ENCODE data around the gene KIF16B.

GRCh38 chr20:16548068-16548672, 25.1 kb downstream of the KIF16B start:
- TF ChIP-seq, protein P1, sequence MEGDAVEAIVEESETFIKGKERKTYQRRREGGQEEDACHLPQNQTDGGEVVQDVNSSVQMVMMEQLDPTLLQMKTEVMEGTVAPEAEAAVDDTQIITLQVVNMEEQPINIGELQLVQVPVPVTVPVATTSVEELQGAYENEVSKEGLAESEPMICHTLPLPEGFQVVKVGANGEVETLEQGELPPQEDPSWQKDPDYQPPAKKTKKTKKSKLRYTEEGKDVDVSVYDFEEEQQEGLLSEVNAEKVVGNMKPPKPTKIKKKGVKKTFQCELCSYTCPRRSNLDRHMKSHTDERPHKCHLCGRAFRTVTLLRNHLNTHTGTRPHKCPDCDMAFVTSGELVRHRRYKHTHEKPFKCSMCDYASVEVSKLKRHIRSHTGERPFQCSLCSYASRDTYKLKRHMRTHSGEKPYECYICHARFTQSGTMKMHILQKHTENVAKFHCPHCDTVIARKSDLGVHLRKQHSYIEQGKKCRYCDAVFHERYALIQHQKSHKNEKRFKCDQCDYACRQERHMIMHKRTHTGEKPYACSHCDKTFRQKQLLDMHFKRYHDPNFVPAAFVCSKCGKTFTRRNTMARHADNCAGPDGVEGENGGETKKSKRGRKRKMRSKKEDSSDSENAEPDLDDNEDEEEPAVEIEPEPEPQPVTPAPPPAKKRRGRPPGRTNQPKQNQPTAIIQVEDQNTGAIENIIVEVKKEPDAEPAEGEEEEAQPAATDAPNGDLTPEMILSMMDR (conservative IDR thresholded peaks at IDR 0.05; ENCODE audit: low read depth, low read length), result no peak
- TF ChIP-seq EZH2 (IDR thresholded peaks at IDR 0.05; ENCODE audit: borderline replicate concordance, low read depth, low read length, poor library complexity, severe bottlenecking), result no peak
